ENCODE data around the gene KRT26. TPM values are rescaled to one million over a fixed set of nuclear protein-coding genes. Genes with fewer than 3 reads are reported as not detected.

KRT26 gene
- total and polyA plus RNA-seq, 10 of the 15 experiments (the other 5 are each of a cell fraction or from before 2014, with no cell fraction given), result not detected

DNA sequence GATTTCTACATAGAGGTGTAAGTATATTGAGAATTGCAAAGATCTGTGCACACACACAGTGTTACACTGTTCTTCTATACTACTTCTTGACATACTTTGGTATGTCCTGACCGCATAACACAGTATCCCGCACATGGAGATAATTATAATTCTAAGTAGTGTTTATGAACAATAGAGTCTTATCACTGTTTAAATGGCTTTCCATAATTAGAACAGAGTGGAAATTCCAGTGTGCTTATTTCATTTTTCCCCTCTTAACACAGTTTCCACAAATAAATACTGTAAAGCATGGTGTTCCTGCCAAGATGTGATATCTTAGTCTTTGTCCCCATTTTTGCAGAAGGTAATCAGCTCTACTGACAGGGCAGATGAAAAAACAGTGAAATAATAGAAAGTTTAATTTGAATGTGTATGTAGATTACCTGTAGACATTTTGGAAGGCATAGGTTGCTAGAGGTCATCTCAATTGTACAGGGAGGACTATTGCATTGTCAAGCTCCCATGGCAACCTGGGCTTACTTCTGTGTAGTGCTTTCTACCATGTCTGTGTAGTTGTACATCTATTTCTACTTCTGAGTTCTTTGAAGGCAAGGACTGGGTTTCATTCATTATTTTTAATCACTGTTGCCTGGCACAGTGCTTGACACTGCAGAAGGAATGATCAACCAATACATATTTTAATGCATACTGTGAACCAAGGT is 37.9 kb upstream of the KRT26 start:
- Histone ChIP-seq H3K4me2 (ENCODE audit: control insufficient read depth, insufficient read depth) (no peak overlapping the region), H2AFZ (ENCODE audit: control insufficient read depth, low read depth, low read length) (no peak overlapping the region), H3K27me3 (replicated peaks in 1 of 2; ENCODE audit: control insufficient read depth in 2 of 2, insufficient read depth in 2 of 2, low read length in 1 of 2) (peaks cover 6 to 7% of the 10 kb centered on the region in 2 experiments), H3K4me1 (ENCODE audit: control insufficient read depth, insufficient read depth, low read length) (no peaks in the 10 kb centered on the region), H3K79me2 (ENCODE audit: control insufficient read depth, insufficient read depth, low read length) (no peaks in the 10 kb centered on the region), H3K4me3 (no peak overlapping the region), H3K27ac (ENCODE audit: control insufficient read depth, insufficient read depth) (no peak overlapping the region), H3K9ac (ENCODE audit: control insufficient read depth, insufficient read depth, low read length) (no peak overlapping the region), H3K9me3 (replicated peaks; ENCODE audit: control insufficient read depth, insufficient read depth, low read length) (no peaks in the 10 kb centered on the region), H4K20me1 (ENCODE audit: control insufficient read depth, insufficient read depth) (no peaks in the 10 kb centered on the region), H3K36me3 (ENCODE audit: control insufficient read depth in 2 of 2, insufficient read depth in 2 of 2, low read length in 1 of 2) (no peaks in the 10 kb centered on the region)
- ChIA-PET POLR2A (no interaction called here), SMC1A (ENCODE audit: uncharacterized antibody, unreplicated experiment) (interaction anchor here (1.1 to 1.2 kb wide), 2 partner anchors 12 to 35 kb away, joined by 3 to 4 read pairs; partner anchors contain the start of gene KRT10), RAD21 (ENCODE audit: unreplicated experiment) (interaction anchor here (1.5 kb wide), 1 partner anchor 190 kb away, joined by 3 read pairs; no protein-coding TSS in a partner anchor), CTCF (interaction anchor here (0.6 to 1.2 kb wide), 3 partner anchors 195 to 839 kb away, joined by 3 to 4 read pairs (median 3); no protein-coding TSS in a partner anchor)
- ATAC-seq (no peak), DNase-seq (ENCODE audit: low read depth, low spot score) (no peak), FAIRE-seq (no peak)
- BruUV-seq (replicated peaks), result no TSS peak
- WGBS (ENCODE audit: insufficient coverage, insufficient replicate concordance, low lambda C conversion rate, missing lambda C conversion rate), result 95% methylated on average over 2 of the region's 2 CpGs
- in situ Hi-C loops (cut with MboI), result no loop called here
- TF ChIP-seq POLR2AphosphoS2 (IDR thresholded peaks at IDR 0.05; ENCODE audit: low read depth, low read length) (no peak), NR2F1 (conservative IDR thresholded peaks at IDR 0.05) (no peak), ASH2L (IDR thresholded peaks at IDR 0.05; ENCODE audit: borderline replicate concordance, low read depth) (no peak)
- intact Hi-C loops (cut with micrococcal nuclease; ENCODE audit: unreplicated experiment), result no loop called here

DNA sequence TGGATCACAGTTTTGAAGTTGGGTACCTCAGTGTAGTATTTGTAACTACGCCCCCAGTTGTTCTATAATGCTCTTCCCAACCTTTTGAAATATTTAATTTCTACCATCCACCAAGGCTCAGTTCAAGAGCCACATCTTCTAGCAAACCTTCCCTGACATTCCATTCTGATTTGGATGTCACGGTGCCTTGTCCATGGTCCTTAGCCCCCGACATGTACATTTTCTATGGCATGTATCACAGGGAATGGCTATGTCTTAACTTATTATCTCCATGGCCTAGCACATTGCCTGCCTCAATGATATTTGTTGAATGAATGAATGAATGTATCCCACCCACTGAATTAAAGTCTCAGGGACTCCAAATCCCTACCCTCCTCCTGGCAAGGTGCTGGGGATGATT is 34.1 kb upstream of the KRT26 start:
- 2% methylated on average over 3 of the region's 3 CpGs for WGBS (ENCODE audit: insufficient coverage, insufficient replicate concordance, low lambda C conversion rate, missing lambda C conversion rate)
- in situ Hi-C loops (cut with MboI), result no loop called here
- POLR2A ChIA-PET, result no interaction called here

More for the DNA sequence above, 34.1 kb upstream of the KRT26 start:
- Histone ChIP-seq H3K9me3 (replicated peaks; ENCODE audit: control insufficient read depth, insufficient read depth, low read length) (no peaks in the 10 kb centered on the region), H3K9ac (ENCODE audit: control insufficient read depth, insufficient read depth, low read length) (no peak overlapping the region), H3K27me3 (replicated peaks in 1 of 2; ENCODE audit: control insufficient read depth in 2 of 2, insufficient read depth in 2 of 2, low read length in 1 of 2) (peaks cover 7 to 9% of the 10 kb centered on the region in 2 experiments), H3K27ac (ENCODE audit: control insufficient read depth, insufficient read depth) (no peak overlapping the region), H3K4me3 (no peak overlapping the region), H3K4me2 (ENCODE audit: control insufficient read depth, insufficient read depth) (no peak overlapping the region), H3K36me3 (ENCODE audit: control insufficient read depth in 2 of 2, insufficient read depth in 2 of 2, low read length in 1 of 2) (no peaks in the 10 kb centered on the region), H2AFZ (ENCODE audit: control insufficient read depth, low read depth, low read length) (no peak overlapping the region), H3K79me2 (ENCODE audit: control insufficient read depth, insufficient read depth, low read length) (no peaks in the 10 kb centered on the region), H3K4me1 (ENCODE audit: control insufficient read depth, insufficient read depth, low read length) (no peaks in the 10 kb centered on the region), H4K20me1 (ENCODE audit: control insufficient read depth, insufficient read depth) (no peaks in the 10 kb centered on the region)
- RAD21 ChIA-PET (ENCODE audit: unreplicated experiment), result interaction anchor here (0.7 kb wide), 1 partner anchor 186 kb away, joined by 4 read pairs; no protein-coding TSS in a partner anchor
- no peak for DNase-seq (ENCODE audit: low read depth, low spot score)
- intact Hi-C loops (cut with micrococcal nuclease; ENCODE audit: unreplicated experiment), result no loop called here
- no peak for ATAC-seq
- SMC1A ChIA-PET (ENCODE audit: uncharacterized antibody, unreplicated experiment), result interaction anchor here (0.6 to 3.3 kb wide), 5 partner anchors 12 to 483 kb away, joined by 3 to 13 read pairs (median 3); no protein-coding TSS in a partner anchor
- TF ChIP-seq, protein P1, sequence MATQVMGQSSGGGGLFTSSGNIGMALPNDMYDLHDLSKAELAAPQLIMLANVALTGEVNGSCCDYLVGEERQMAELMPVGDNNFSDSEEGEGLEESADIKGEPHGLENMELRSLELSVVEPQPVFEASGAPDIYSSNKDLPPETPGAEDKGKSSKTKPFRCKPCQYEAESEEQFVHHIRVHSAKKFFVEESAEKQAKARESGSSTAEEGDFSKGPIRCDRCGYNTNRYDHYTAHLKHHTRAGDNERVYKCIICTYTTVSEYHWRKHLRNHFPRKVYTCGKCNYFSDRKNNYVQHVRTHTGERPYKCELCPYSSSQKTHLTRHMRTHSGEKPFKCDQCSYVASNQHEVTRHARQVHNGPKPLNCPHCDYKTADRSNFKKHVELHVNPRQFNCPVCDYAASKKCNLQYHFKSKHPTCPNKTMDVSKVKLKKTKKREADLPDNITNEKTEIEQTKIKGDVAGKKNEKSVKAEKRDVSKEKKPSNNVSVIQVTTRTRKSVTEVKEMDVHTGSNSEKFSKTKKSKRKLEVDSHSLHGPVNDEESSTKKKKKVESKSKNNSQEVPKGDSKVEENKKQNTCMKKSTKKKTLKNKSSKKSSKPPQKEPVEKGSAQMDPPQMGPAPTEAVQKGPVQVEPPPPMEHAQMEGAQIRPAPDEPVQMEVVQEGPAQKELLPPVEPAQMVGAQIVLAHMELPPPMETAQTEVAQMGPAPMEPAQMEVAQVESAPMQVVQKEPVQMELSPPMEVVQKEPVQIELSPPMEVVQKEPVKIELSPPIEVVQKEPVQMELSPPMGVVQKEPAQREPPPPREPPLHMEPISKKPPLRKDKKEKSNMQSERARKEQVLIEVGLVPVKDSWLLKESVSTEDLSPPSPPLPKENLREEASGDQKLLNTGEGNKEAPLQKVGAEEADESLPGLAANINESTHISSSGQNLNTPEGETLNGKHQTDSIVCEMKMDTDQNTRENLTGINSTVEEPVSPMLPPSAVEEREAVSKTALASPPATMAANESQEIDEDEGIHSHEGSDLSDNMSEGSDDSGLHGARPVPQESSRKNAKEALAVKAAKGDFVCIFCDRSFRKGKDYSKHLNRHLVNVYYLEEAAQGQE (IDR thresholded peaks at IDR 0.05; ENCODE audit: low read depth, low read length), result peak; percentile 56; the same call in 1 of the 2 replicates
- TF ChIP-seq PAX5 (IDR thresholded peaks at IDR 0.05; ENCODE audit: borderline replicate concordance, low read depth, low read length) (no peak), SUZ12 (IDR thresholded peaks at IDR 0.05; ENCODE audit: unreplicated experiment) (no peak)
- TF ChIP-seq, protein P2, sequence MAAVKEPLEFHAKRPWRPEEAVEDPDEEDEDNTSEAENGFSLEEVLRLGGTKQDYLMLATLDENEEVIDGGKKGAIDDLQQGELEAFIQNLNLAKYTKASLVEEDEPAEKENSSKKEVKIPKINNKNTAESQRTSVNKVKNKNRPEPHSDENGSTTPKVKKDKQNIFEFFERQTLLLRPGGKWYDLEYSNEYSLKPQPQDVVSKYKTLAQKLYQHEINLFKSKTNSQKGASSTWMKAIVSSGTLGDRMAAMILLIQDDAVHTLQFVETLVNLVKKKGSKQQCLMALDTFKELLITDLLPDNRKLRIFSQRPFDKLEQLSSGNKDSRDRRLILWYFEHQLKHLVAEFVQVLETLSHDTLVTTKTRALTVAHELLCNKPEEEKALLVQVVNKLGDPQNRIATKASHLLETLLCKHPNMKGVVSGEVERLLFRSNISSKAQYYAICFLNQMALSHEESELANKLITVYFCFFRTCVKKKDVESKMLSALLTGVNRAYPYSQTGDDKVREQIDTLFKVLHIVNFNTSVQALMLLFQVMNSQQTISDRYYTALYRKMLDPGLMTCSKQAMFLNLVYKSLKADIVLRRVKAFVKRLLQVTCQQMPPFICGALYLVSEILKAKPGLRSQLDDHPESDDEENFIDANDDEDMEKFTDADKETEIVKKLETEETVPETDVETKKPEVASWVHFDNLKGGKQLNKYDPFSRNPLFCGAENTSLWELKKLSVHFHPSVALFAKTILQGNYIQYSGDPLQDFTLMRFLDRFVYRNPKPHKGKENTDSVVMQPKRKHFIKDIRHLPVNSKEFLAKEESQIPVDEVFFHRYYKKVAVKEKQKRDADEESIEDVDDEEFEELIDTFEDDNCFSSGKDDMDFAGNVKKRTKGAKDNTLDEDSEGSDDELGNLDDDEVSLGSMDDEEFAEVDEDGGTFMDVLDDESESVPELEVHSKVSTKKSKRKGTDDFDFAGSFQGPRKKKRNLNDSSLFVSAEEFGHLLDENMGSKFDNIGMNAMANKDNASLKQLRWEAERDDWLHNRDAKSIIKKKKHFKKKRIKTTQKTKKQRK (IDR thresholded peaks at IDR 0.05; ENCODE audit: low read depth, low read length), result no peak
- FAIRE-seq, result no peak
- BruUV-seq (replicated peaks), result no TSS peak
- CTCF ChIA-PET, result interaction anchor here (0.6 to 1.5 kb wide), 10 partner anchors 10 to 857 kb away, joined by 3 to 5 read pairs (median 3); partner anchors contain the start of gene KRT17

All from GM12878 (cell line).